Esophagus mucosa (tissue), 1 donor: ENCODE data around the gene ZNF581. TPM values are rescaled to one million over a fixed set of nuclear protein-coding genes. Genes with fewer than 3 reads are reported as not detected.

Source experiments
- total RNA-seq: library from RNA; stranded (reverse); gene quantifications from one replicate; pipeline ENCODE4 v1.2.4, GENCODE V29; 2023
- donor health status: DM: yes; HTN: yes; CAD: no.

Gene ZNF581
- total RNA-seq, 1 donor from 2014 or later = 21.7 TPM

Other genes with a start within 250 kb of the ZNF581 start
- gene UBE2S, start 235.9 kb upstream of the ZNF581 start, total RNA-seq = 76.4 TPM
- not detected for gene SHISA7, start 200.3 kb upstream of the ZNF581 start, total RNA-seq
- gene ISOC2, start 182.0 kb upstream of the ZNF581 start, total RNA-seq = 41.9 TPM
- not detected for gene C19orf85, start 178.9 kb upstream of the ZNF581 start, total RNA-seq
- gene ZNF628, start 167.0 kb upstream of the ZNF581 start, total RNA-seq = 3.7 TPM
- gene NAT14, start 158.5 kb upstream of the ZNF581 start, total RNA-seq = 7.5 TPM
- 0.24 TPM for gene SSC5D, start 155.2 kb upstream of the ZNF581 start, total RNA-seq
- not detected for gene SBK2, start 106.5 kb upstream of the ZNF581 start, total RNA-seq
- 0.80 TPM for gene SBK3, start 98.1 kb upstream of the ZNF581 start, total RNA-seq
- gene ZNF579, start 62.8 kb upstream of the ZNF581 start, total RNA-seq = 3.4 TPM
- 7.1 TPM for gene FIZ1, start 44.1 kb upstream of the ZNF581 start, total RNA-seq
- gene ZNF524, start 43.4 kb upstream of the ZNF581 start, total RNA-seq = 20.1 TPM
- gene ZNF865, start 38.0 kb upstream of the ZNF581 start, total RNA-seq = 5.3 TPM
- 3.8 TPM for gene ZNF784, start 19.1 kb upstream of the ZNF581 start, total RNA-seq
- 13.5 TPM for gene ZNF580, start 2.6 kb upstream of the ZNF581 start, total RNA-seq
- 4.7 TPM for gene CCDC106, start 4.6 kb downstream of the ZNF581 start, total RNA-seq
- gene U2AF2, start 11.4 kb downstream of the ZNF581 start, total RNA-seq = 108 TPM
- gene EPN1, start 31.6 kb downstream of the ZNF581 start, total RNA-seq = 91.9 TPM
- not detected for gene NLRP9, start 94.8 kb downstream of the ZNF581 start, total RNA-seq
- not detected for gene RFPL4A, start 115.4 kb downstream of the ZNF581 start, total RNA-seq
- not detected for gene RFPL4AL1, start 125.5 kb downstream of the ZNF581 start, total RNA-seq
- gene NLRP11, start 188.3 kb downstream of the ZNF581 start, total RNA-seq = not detected
- gene NLRP4, start 192.9 kb downstream of the ZNF581 start, total RNA-seq = not detected